Mesenchymal stem cell (in vitro differentiated cells and primary cell): ENCODE data around the gene SLC9A9.
A peak's percentile ranks its signal among the peaks of the same experiment; 100 is the strongest.

Experiments
- DNase-seq: peaks from one replicate; pipeline ENCODE4 v3.0.0-alpha.2; 2013
- H2AFZ ChIP-seq: one replicate; pipeline ENCODE4 v1.6.1; 2013; ENCODE audit warnings: low read depth, mild to moderate bottlenecking, control low read depth, inconsistent platforms, low read length, moderate library complexity
- H2AK5ac ChIP-seq: 2 replicates; pipeline ENCODE4 v1.6.1; 2013; ENCODE audit warnings: low read length, moderate library complexity, mild to moderate bottlenecking, inconsistent platforms; ENCODE audit not compliant: severe bottlenecking
- H2BK120ac ChIP-seq: one replicate; pipeline ENCODE4 v1.6.1; 2013; ENCODE audit warnings: low read depth, mild to moderate bottlenecking, inconsistent platforms, low read length, moderate library complexity
- H2BK12ac ChIP-seq, 2 experiments: one replicate each; pipeline ENCODE4 v1.6.1; 2013; ENCODE audit warnings: inconsistent platforms in 2 of 2, low read length in 2 of 2, mild to moderate bottlenecking in 2 of 2, moderate library complexity in 2 of 2, control low read depth in 1 of 2
- H2BK15ac ChIP-seq: one replicate; pipeline ENCODE4 v1.6.1; 2013; ENCODE audit warnings: mild to moderate bottlenecking, low read depth, inconsistent platforms; ENCODE audit not compliant: poor library complexity, severe bottlenecking
- H2BK5ac ChIP-seq: 2 replicates; pipeline ENCODE4 v1.6.1; 2013; ENCODE audit warnings: low read depth, mild to moderate bottlenecking, low read length, control low read depth, inconsistent platforms; ENCODE audit not compliant: poor library complexity, severe bottlenecking
- H3K14ac ChIP-seq, 2 experiments: one replicate each; pipeline ENCODE4 v1.6.1; 2013; ENCODE audit warnings: inconsistent platforms in 2 of 2, low read length in 2 of 2, control low read depth in 1 of 2, mild to moderate bottlenecking in 1 of 2, moderate library complexity in 1 of 2
- H3K18ac ChIP-seq, 2 experiments: one replicate each; pipeline ENCODE4 v1.6.1; 2013; ENCODE audit warnings: inconsistent platforms in 2 of 2, low read length in 2 of 2, control low read depth in 1 of 2, low read depth in 1 of 2, mild to moderate bottlenecking in 1 of 2
- H3K23ac ChIP-seq, 2 experiments: one replicate each; pipeline ENCODE4 v1.6.1; 2013; ENCODE audit warnings: inconsistent platforms in 2 of 2, low read length in 2 of 2, mild to moderate bottlenecking in 2 of 2, moderate library complexity in 2 of 2, control low read depth in 1 of 2
- H3K27ac ChIP-seq: 2 replicates; pipeline ENCODE4 v1.5.1; 2013; ENCODE audit warnings: mild to moderate bottlenecking, moderate library complexity, low read length, control low read depth, inconsistent platforms; ENCODE audit not compliant: poor library complexity, severe bottlenecking
- H3K27me3 ChIP-seq, 2 experiments: 2 replicates each; pipeline versions ENCODE4 v1.6.1 to v1.7.0; 2013; ENCODE audit warnings: low read length in 2 of 2, mild to moderate bottlenecking in 2 of 2, moderate library complexity in 2 of 2, control low read depth in 1 of 2, inconsistent platforms in 1 of 2; ENCODE audit not compliant: control insufficient read depth in 1 of 2, insufficient read depth in 1 of 2
- H3K36me3 ChIP-seq, 2 experiments: 2 replicates each; pipeline versions ENCODE4 v1.6.1 to v1.7.0; 2013; ENCODE audit warnings: low read length in 2 of 2, control low read depth in 1 of 2, inconsistent platforms in 1 of 2, low read depth in 1 of 2, mild to moderate bottlenecking in 1 of 2; ENCODE audit not compliant: insufficient read depth in 2 of 2, control insufficient read depth in 1 of 2
- H3K4ac ChIP-seq, 2 experiments: one replicate each; pipeline ENCODE4 v1.6.1; 2013; ENCODE audit warnings: inconsistent platforms in 2 of 2, low read length in 2 of 2, mild to moderate bottlenecking in 2 of 2, moderate library complexity in 2 of 2, control low read depth in 1 of 2, low read depth in 1 of 2
- H3K4me1 ChIP-seq: 2 replicates; pipeline ENCODE4 v1.6.1; 2013; ENCODE audit warnings: low read depth, low read length, control low read depth; ENCODE audit not compliant: control insufficient read depth, insufficient read depth
- H3K4me2 ChIP-seq: 2 replicates; pipeline ENCODE4 v1.6.1; 2013; ENCODE audit warnings: low read length, mild to moderate bottlenecking, inconsistent platforms; ENCODE audit not compliant: poor library complexity, severe bottlenecking
- H3K4me3 ChIP-seq, 2 experiments: 2 replicates each; pipeline versions ENCODE4 v1.5.1 to v1.7.0; 2013; ENCODE audit warnings: low read length in 2 of 2, mild to moderate bottlenecking in 2 of 2, control low read depth in 1 of 2, low read depth in 1 of 2; ENCODE audit not compliant: insufficient read depth in 1 of 2
- H3K79me1 ChIP-seq: replicated peaks from 2 replicates; pipeline ENCODE4 v1.6.1; 2013; ENCODE audit warnings: mild to moderate bottlenecking, control low read depth, low read length, inconsistent platforms; ENCODE audit not compliant: poor library complexity, severe bottlenecking
- H3K9ac ChIP-seq: 2 replicates; pipeline ENCODE4 v1.7.0; 2013; ENCODE audit warnings: mild to moderate bottlenecking, low read length, moderate library complexity
- H3K9me3 ChIP-seq: 2 replicates; pipeline ENCODE4 v1.7.0; 2013; ENCODE audit warnings: mild to moderate bottlenecking, low read length; ENCODE audit not compliant: control insufficient read depth
- H4K8ac ChIP-seq: one replicate; pipeline ENCODE4 v1.6.1; 2013; ENCODE audit warnings: inconsistent platforms, mild to moderate bottlenecking, low read length, moderate library complexity
- H4K91ac ChIP-seq: one replicate; pipeline ENCODE4 v1.6.1; 2013; ENCODE audit warnings: mild to moderate bottlenecking, low read length, inconsistent platforms
- WGBS: methylation state at CpG from one replicate; pipeline ENCODE4 v1.1.7; 2013; ENCODE audit warnings: mixed read lengths; 5-methylcytosine and 5-hydroxymethylcytosine counted together

The SLC9A9 gene

GRCh38 chr3:143294188-143294587 lies 554.1 kb downstream of the SLC9A9 start:
- H3K9me3 ChIP-seq, result no peaks in the 10 kb centered on the region
- WGBS, result 97% methylated on average over 4 of the region's 5 CpGs
- no peak overlapping the region for H3K4me2 ChIP-seq

GRCh38 chr3:143291836-143292447 lies 556.3 kb downstream of the SLC9A9 start:
- no peak overlapping the region for H2AK5ac ChIP-seq
- H3K27me3 ChIP-seq, result no peaks in the 10 kb centered on the region
- peak overlapping the region in 1 of 2 experiments; percentile 32 for H3K14ac ChIP-seq
- H2BK12ac ChIP-seq, result no peak overlapping the region
- H3K4me3 ChIP-seq, result no peak overlapping the region
- H3K27ac ChIP-seq, result no peak overlapping the region
- H3K4me2 ChIP-seq, result no peak overlapping the region
- no peak overlapping the region for H2BK15ac ChIP-seq
- H3K18ac ChIP-seq, result no peak overlapping the region
- no peak overlapping the region for H3K4ac ChIP-seq
- no peaks in the 10 kb centered on the region for H3K9me3 ChIP-seq
- no peaks in the 10 kb centered on the region for H3K4me1 ChIP-seq
- H2BK5ac ChIP-seq, result no peak overlapping the region
- no peak for DNase-seq
- H2AFZ ChIP-seq, result no peak overlapping the region
- 81% methylated on average over 3 of the region's 3 CpGs for WGBS
- H3K36me3 ChIP-seq, result no peaks in the 10 kb centered on the region
- H2BK120ac ChIP-seq, result no peak overlapping the region
- no peak overlapping the region for H3K23ac ChIP-seq
- no peak overlapping the region for H4K91ac ChIP-seq
- no peak overlapping the region for H4K8ac ChIP-seq
- no peaks in the 10 kb centered on the region for H3K79me1 ChIP-seq
- no peak overlapping the region for H3K9ac ChIP-seq

More at GRCh38 chr3:143294188-143294587, 554.1 kb downstream of the SLC9A9 start:
- H2BK15ac ChIP-seq, result no peak overlapping the region
- no peak overlapping the region for H3K4ac ChIP-seq
- H4K8ac ChIP-seq, result no peak overlapping the region
- H3K27me3 ChIP-seq, result no peaks in the 10 kb centered on the region
- H3K79me1 ChIP-seq, result no peaks in the 10 kb centered on the region
- H3K18ac ChIP-seq, result no peak overlapping the region
- no peaks in the 10 kb centered on the region for H3K4me1 ChIP-seq
- H3K9ac ChIP-seq, result no peak overlapping the region
- H2BK5ac ChIP-seq, result no peak overlapping the region
- no peaks in the 10 kb centered on the region for H3K36me3 ChIP-seq
- H2BK120ac ChIP-seq, result no peak overlapping the region
- H3K4me3 ChIP-seq, result no peak overlapping the region
- H3K14ac ChIP-seq, result no peak overlapping the region
- no peak overlapping the region for H2AK5ac ChIP-seq
- no peak overlapping the region for H4K91ac ChIP-seq
- no peak overlapping the region for H3K23ac ChIP-seq
- H3K27ac ChIP-seq, result no peak overlapping the region
- H2AFZ ChIP-seq, result no peak overlapping the region
- H2BK12ac ChIP-seq, result no peak overlapping the region
- no peak for DNase-seq

- 100% methylated on average over 2 of the region's 2 CpGs for WGBS
- Histone ChIP-seq H3K27me3 (no peaks in the 10 kb centered on the region), H3K36me3 (no peaks in the 10 kb centered on the region), H4K8ac (no peak overlapping the region), H3K18ac (no peak overlapping the region), H3K4ac (no peak overlapping the region), H3K9me3 (no peaks in the 10 kb centered on the region), H2BK5ac (no peak overlapping the region), H3K4me3 (no peak overlapping the region), H3K4me2 (no peak overlapping the region), H4K91ac (no peak overlapping the region), H3K27ac (no peak overlapping the region), H2BK120ac (no peak overlapping the region), H2AFZ (no peak overlapping the region), H3K14ac (no peak overlapping the region), H2BK12ac (no peak overlapping the region), H3K9ac (no peak overlapping the region), H3K79me1 (no peaks in the 10 kb centered on the region), H2BK15ac (no peak overlapping the region), H3K23ac (no peak overlapping the region), H2AK5ac (no peak overlapping the region), H3K4me1 (no peaks in the 10 kb centered on the region)
- DNase-seq, result no peak
Measured at GRCh38 chr3:143288944-143289343, 559.3 kb downstream of the SLC9A9 start.

GRCh38 chr3:143287403-143287802 lies 560.9 kb downstream of the SLC9A9 start:
- Histone ChIP-seq H2BK12ac (no peak overlapping the region), H3K4me3 (no peak overlapping the region), H3K79me1 (no peaks in the 10 kb centered on the region), H2BK5ac (no peak overlapping the region), H4K91ac (no peak overlapping the region), H3K4ac (no peak overlapping the region), H3K4me1 (no peaks in the 10 kb centered on the region), H4K8ac (no peak overlapping the region), H3K18ac (no peak overlapping the region), H3K14ac (no peak overlapping the region), H3K4me2 (no peak overlapping the region), H3K27me3 (no peaks in the 10 kb centered on the region), H3K27ac (no peak overlapping the region), H3K36me3 (no peaks in the 10 kb centered on the region), H3K23ac (no peak overlapping the region), H2BK15ac (no peak overlapping the region), H3K9ac (no peak overlapping the region), H2AK5ac (no peak overlapping the region), H2AFZ (no peak overlapping the region), H3K9me3 (no peaks in the 10 kb centered on the region), H2BK120ac (no peak overlapping the region)
- no peak for DNase-seq
- WGBS, result no CpG with 5 or more reads among the region's 2 CpGs
